Smooth muscle cell of the pulmonary artery (primary cell): ENCODE data around the gene C1orf87. TPM values are rescaled to one million over a fixed set of nuclear protein-coding genes. Genes with fewer than 3 reads are reported as not detected.

Source experiments
- total RNA-seq: library from RNA; depleted of rRNA; stranded (reverse); fragments of >200 nt; gene quantifications from 2 replicates; pipeline ENCODE4 v1.2.3, GENCODE V29; 2014

C1orf87 gene, protein sequence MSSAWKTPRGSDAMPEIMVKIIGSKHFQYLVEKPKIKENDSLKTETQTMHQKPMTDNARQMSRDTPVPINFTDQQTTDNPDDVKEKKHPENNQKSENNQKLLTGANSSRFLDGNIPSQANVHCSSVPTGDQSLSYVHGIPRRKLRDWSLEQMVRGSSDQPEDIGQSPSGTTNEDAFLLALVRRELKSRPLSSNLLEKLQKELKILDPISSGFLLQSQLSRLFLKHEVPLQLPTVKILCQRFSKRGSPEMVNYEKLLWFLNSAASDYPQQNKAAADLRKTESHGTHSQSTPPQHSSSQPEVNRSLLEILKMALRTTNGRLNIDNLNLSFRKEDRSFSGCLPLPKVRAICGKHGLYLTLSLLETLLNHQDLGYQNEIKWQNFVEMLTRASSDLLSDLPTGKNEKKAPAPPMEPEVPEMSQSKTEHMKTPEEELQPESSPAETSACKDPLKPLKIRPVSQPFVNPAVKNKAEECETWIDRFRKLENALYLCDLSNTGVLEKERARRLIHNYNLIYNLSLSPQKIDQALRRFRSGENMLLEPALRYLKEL
- not detected in 2 replicates for total RNA-seq

DNA sequence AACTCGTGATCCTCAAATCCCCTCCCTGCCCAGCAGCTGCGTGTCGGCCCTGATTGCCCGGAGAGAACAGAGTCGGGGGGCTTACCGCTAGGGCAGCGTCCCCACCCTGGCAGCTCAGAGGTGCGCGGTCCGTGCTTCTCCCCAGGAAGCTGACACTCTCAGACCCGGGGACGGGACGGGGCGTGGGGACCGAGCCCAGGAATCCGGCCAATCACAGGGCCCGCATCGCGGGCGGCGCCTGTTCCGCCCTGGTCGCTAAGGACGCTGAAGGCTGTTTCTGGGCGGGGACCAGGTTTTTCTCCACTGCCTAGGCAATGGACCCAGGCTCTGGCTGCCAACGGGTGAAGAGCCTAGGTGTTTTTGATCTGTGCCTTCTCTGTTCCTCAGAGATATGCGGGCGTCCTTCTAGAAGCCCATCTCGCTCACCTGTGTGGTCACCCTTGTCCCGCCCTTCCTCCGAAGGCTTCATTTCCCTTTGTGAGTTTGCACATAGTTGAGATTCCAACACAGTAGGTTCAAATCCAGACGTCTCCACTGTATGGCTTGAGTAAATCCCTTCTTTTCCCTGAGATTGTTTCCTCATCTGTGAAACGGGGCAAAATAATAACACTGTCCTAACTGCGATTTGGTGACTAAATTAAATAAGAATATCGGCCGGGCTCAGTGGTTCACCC, at the start of gene C1orf87:
C1orf87 (minus strand) TSS at position 166 of the 674 bp plus-strand sequence. CDS start 1,127 bp downstream, outside the sequence.

Other genes starting within 250 kb of the C1orf87 start
- gene CYP2J2, start 147.0 kb downstream of the C1orf87 start, total RNA-seq = 0.07 TPM in 1 of 2 replicates, not detected in the other